A673 (cell line): ENCODE results near the gene NSD2. TPM values are rescaled to one million over a fixed set of nuclear protein-coding genes. Genes with fewer than 3 reads are reported as not detected.

Source experiments
- BruUV-seq: library from RNA; stranded (reverse); fragments of 400-500 nt; replicated peaks from 2 replicates; lab custom pipeline; 2021; lab: Mats Ljungman, UMichigan
- CTCF ChIA-PET: fragments of 300-600 bp; sonication (Branson Sonifier 250); formaldehyde crosslinking; loops from one replicate; lab custom pipeline; 2022; ENCODE audit warnings: antibody characterized with exemption; lab: Charles Lee
- POLR2A ChIA-PET: fragments of 300-600 bp; sonication (Branson Sonifier 250); formaldehyde crosslinking; loops from one replicate; lab custom pipeline; 2022; ENCODE audit warnings: antibody characterized with exemption; ENCODE audit not compliant: low non-redundant PET; lab: Charles Lee
- DNase-seq: peaks from one replicate; pipeline ENCODE4 v3.0.0-alpha.2; 2015; ENCODE audit warnings: low spot score
- H3K27ac ChIP-seq: fragments of 200-600 bp; sonication (generic); 2 replicates; pipeline ENCODE4 v1.5.1; 2016; ENCODE audit warnings: mixed run types, low read depth, mild to moderate bottlenecking, mixed read lengths, antibody characterized with exemption, low read length; ENCODE audit not compliant: poor library complexity, severe bottlenecking
- H3K27me3 ChIP-seq: fragments of 200-600 bp; sonication (generic); replicated peaks from 2 replicates; pipeline ENCODE4 v1.6.1; 2017; ENCODE audit warnings: mixed run types, low read depth, mild to moderate bottlenecking, mixed read lengths, antibody characterized with exemption, low read length; ENCODE audit not compliant: insufficient read depth, poor library complexity
- H3K36me3 ChIP-seq: fragments of 200-600 bp; sonication (generic); 2 replicates; pipeline ENCODE4 v1.6.1; 2016; ENCODE audit warnings: mixed run types, mild to moderate bottlenecking, mixed read lengths, antibody characterized with exemption, low read length; ENCODE audit not compliant: insufficient read depth, poor library complexity, severe bottlenecking
- H3K4me1 ChIP-seq: fragments of 200-600 bp; sonication (generic); 2 replicates; pipeline ENCODE4 v1.6.1; 2017; ENCODE audit warnings: mixed run types, mild to moderate bottlenecking, mixed read lengths, antibody characterized with exemption, low read length; ENCODE audit not compliant: insufficient read depth, poor library complexity, severe bottlenecking
- H3K4me3 ChIP-seq: fragments of 200-600 bp; sonication (generic); 2 replicates; pipeline ENCODE4 v1.5.1; 2016; ENCODE audit warnings: low read depth, mixed run types, mild to moderate bottlenecking, mixed read lengths, low read length; ENCODE audit not compliant: poor library complexity, severe bottlenecking
- H3K9me3 ChIP-seq: fragments of 200-600 bp; sonication (generic); 2 replicates; pipeline ENCODE4 v1.6.1; 2016; ENCODE audit warnings: mixed run types, low read depth, mild to moderate bottlenecking, mixed read lengths, antibody characterized with exemption, low read length; ENCODE audit not compliant: poor library complexity, severe bottlenecking
- EZH2 ChIP-seq: fragments of 200-600 bp; sonication (generic); IDR thresholded peaks from 2 replicates; pipeline ENCODE4 v1.6.1; 2017; ENCODE audit warnings: borderline replicate concordance, low read depth, mild to moderate bottlenecking, mixed read lengths, antibody characterized with exemption, low read length; ENCODE audit not compliant: poor library complexity, severe bottlenecking
- intact Hi-C: fragments of 100-400 bp; cut with micrococcal nuclease; formaldehyde crosslinking; loops from one replicate; pipeline ENCODE4 v1.10.0; 2022; ENCODE audit not compliant: unreplicated experiment
- total RNA-seq: library from RNA; stranded (reverse); gene quantifications from 2 replicates; pipeline ENCODE4 v1.2.3, GENCODE V29; 2021
- TF ChIP-seq, protein P1 (sequence below): fragments of 300-800, 200-600 bp; sonication (generic); conservative IDR thresholded peaks from 2 replicates; pipeline ENCODE4 v1.5.1; 2017; ENCODE audit warnings: low read depth, mild to moderate bottlenecking, antibody characterized with exemption, low read length, moderate library complexity, mixed read lengths

Gene NSD2
- total RNA-seq, 1 experiment from 2014 or later, result 227 TPM

DNA sequence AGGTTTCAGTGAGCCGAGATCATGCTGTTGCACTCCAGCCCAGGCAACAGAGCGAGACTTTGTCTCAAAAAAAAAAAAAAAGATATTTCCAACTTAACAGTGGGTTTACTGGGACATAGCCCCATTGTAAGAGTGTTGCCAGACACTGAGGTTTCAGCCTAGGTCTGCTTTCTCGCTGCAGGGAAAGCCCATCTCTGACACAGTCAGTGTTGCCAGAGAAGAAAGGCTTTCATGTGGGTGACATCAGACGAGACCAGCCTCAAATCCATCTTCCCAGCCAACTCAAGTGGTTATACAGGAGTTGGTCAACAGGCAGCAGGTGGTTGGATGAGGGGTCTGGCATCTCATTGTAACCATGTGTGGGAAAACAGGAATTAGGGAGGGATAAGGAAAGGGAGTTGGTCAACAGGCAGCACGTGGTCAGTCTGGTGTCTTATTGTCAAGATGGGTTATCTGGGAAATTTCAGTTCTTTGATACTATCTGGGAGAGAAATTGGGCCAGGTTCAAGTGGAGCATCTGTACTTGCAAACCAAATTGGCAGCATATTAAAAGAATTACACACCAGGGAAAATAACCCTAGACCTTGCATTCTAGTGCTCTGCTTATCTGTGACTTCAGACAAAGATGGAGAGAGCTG, 96.4 kb downstream of the NSD2 start:
- BruUV-seq, result no TSS peak
- intact Hi-C loops, result no loop called here
- no peaks in the 10 kb centered on the region for H3K9me3 ChIP-seq
- no peaks in the 10 kb centered on the region for H3K4me1 ChIP-seq
- ChIA-PET POLR2A (no interaction called here), CTCF (no interaction called here)
- peaks cover 76% of the 10 kb centered on the region for H3K36me3 ChIP-seq
- TF ChIP-seq EZH2, result no peak
- TF ChIP-seq, protein P1, sequence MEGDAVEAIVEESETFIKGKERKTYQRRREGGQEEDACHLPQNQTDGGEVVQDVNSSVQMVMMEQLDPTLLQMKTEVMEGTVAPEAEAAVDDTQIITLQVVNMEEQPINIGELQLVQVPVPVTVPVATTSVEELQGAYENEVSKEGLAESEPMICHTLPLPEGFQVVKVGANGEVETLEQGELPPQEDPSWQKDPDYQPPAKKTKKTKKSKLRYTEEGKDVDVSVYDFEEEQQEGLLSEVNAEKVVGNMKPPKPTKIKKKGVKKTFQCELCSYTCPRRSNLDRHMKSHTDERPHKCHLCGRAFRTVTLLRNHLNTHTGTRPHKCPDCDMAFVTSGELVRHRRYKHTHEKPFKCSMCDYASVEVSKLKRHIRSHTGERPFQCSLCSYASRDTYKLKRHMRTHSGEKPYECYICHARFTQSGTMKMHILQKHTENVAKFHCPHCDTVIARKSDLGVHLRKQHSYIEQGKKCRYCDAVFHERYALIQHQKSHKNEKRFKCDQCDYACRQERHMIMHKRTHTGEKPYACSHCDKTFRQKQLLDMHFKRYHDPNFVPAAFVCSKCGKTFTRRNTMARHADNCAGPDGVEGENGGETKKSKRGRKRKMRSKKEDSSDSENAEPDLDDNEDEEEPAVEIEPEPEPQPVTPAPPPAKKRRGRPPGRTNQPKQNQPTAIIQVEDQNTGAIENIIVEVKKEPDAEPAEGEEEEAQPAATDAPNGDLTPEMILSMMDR, result no peak
- no peak overlapping the region for H3K27ac ChIP-seq
- no peak for DNase-seq
- no peak overlapping the region for H3K4me3 ChIP-seq
- H3K27me3 ChIP-seq, result no peaks in the 10 kb centered on the region

DNA sequence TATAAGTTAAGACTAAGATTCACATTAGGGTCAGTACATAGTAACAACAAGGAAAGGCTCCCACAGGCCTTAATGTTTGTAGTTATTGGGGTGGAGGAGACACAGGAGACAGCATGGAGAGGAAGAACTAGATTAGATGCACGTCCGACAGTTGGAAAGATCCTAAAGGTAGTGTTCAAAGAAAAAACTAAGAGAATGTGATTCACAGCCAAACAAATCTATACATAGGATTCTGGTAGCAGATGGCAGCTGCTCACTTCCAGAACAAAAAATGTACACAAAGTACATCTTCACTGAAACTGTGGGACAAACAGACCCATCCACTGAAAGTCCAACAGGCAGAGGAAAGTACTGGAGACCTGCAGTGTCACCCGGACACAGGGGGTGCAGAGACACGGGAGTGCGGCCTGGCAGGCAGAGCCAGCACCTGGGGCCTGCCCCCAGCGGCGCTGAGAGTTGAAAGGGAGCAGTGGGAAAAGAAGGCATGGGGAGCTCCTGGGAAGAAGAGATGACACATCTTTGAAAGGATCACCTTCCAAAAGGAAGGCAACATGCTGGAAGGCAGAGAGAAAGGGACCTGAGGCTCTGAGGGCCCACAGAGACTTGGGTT, 97.6 kb downstream of the NSD2 start:
- intact Hi-C loops, result no loop called here
- H3K9me3 ChIP-seq, result no peaks in the 10 kb centered on the region
- ChIA-PET CTCF (no interaction called here), POLR2A (no interaction called here)
- no peaks in the 10 kb centered on the region for H3K27me3 ChIP-seq
- no peak for DNase-seq
- H3K4me1 ChIP-seq, result no peaks in the 10 kb centered on the region
- no TSS peak for BruUV-seq
- peaks cover 72% of the 10 kb centered on the region for H3K36me3 ChIP-seq
- no peak overlapping the region for H3K27ac ChIP-seq
- no peak overlapping the region for H3K4me3 ChIP-seq
- TF ChIP-seq, protein P1, result no peak
- no peak for TF ChIP-seq EZH2

DNA sequence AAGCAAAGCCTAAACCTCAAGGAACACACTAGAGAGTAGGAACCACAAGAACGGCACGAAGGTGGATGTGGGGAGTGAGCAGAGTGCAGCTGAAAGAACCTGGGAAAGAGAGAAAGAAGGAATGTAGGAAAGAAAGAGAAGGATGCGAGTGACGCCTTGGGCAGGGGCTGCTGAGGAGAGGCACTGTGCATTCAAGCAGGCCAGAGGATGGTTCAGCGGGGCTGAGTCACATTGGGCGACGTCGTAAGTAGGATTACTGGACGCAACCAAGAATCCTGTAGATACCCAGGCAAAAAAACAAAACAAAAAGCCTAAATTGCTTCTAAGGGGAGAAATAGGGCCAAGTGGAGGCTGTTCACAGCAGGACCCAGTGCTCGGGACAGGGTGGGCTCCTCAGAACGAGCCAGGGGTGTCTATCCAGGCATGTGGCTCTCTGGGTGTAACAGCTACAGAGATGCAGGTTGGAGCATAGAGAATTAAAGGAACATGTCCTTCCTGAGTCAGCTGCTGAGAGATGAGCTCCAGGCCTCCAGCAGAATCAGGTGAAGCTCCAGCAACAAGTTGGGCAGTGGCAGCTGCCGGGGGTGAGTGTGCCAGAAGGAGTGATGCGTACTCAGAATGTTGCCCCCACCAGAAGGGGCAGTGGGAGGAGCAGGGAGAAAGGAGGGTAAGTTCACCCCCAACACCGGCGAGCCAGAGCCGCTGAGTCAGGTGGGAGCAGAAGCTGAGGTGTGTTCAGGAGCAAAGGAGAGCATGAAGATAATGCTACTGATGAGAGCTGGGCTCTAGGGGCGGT, 98.9 kb downstream of the NSD2 start:
- Histone ChIP-seq H3K27ac (no peak overlapping the region), H3K36me3 (peaks cover 72% of the 10 kb centered on the region), H3K9me3 (no peaks in the 10 kb centered on the region), H3K27me3 (no peaks in the 10 kb centered on the region), H3K4me3 (no peak overlapping the region), H3K4me1 (no peaks in the 10 kb centered on the region)
- CTCF ChIA-PET, result no interaction called here
- TF ChIP-seq, protein P1, result no peak
- TF ChIP-seq EZH2, result no peak
- POLR2A ChIA-PET, result no interaction called here
- no peak for DNase-seq
- intact Hi-C loops, result no loop called here
- BruUV-seq, result no TSS peak
